Stimulated activated naive CD8-positive, alpha-beta T cell treated with anti-CD3 and anti-CD28 coated beads, Interleukin-15, amount 100 ng/mL, for 72 hours (primary cell): ENCODE measurements around the gene IGF2.
A peak's percentile ranks its signal among the peaks of the same experiment; 100 is the strongest.
"Not testable (repeated sequence)": the region's sequence is repeated elsewhere in the genome, so short reads cannot be mapped to it uniquely, and the experiment has no call there.

ENCODE experiments used
- ATAC-seq: fragments of 150-1000 bp; cut with Tn5 transposase; 2 replicates; pipeline ENCODE4 v1.10.0; 2021; ENCODE audit warnings: mild to moderate bottlenecking, moderate library complexity
- DNase-seq, 2 donors: peaks; one replicate each; pipeline ENCODE4 v3.0.0; 2021 to 2022
- H3K27ac Mint-ChIP-seq, 2 donors: one replicate each; pipeline ENCODE4 v1.8.0; 2022; ENCODE audit warnings: mild to moderate bottlenecking in 2 of 2, mixed read lengths in 2 of 2, moderate library complexity in 2 of 2
- H3K27me3 Mint-ChIP-seq: one replicate; pipeline ENCODE4 v1.8.0; 2022; ENCODE audit warnings: mixed read lengths
- H3K4me1 Mint-ChIP-seq: one replicate; pipeline ENCODE4 v1.8.0; 2022; ENCODE audit warnings: mild to moderate bottlenecking, mixed read lengths
- H3K4me3 Mint-ChIP-seq, 2 donors: one replicate each; pipeline ENCODE4 v1.8.0; 2022; ENCODE audit warnings: mild to moderate bottlenecking in 2 of 2, mixed read lengths in 2 of 2, moderate library complexity in 1 of 2
- H3K9me3 Mint-ChIP-seq, 2 donors: one replicate each; pipeline ENCODE4 v1.8.0; 2022; ENCODE audit warnings: mixed read lengths in 2 of 2

Gene IGF2

GRCh38 chr11:2128130-2128510, 11.1 kb downstream of the IGF2 start:
- no peak overlapping the region for H3K27ac Mint-ChIP-seq
- no peaks in the 10 kb centered on the region for H3K4me1 Mint-ChIP-seq
- ATAC-seq, result no peak
- no peak for DNase-seq
- no peak overlapping the region for H3K4me3 Mint-ChIP-seq
- H3K27me3 Mint-ChIP-seq, result peaks cover 69% of the 10 kb centered on the region
- H3K9me3 Mint-ChIP-seq, result peaks cover 15 to 27% of the 10 kb centered on the region in 2 donors

GRCh38 chr11:2127482-2128129, 11.6 kb downstream of the IGF2 start:
- peak; percentile 25 for ATAC-seq
- Mint-ChIP-seq H3K27me3 (peaks cover 64% of the 10 kb centered on the region), H3K27ac (no peak overlapping the region), H3K4me3 (no peak overlapping the region), H3K9me3 (peaks cover 15 to 27% of the 10 kb centered on the region in 2 donors), H3K4me1 (no peaks in the 10 kb centered on the region)
- DNase-seq, result no peak

GRCh38 chr11:2126520-2127085, 12.6 kb downstream of the IGF2 start:
- Mint-ChIP-seq H3K4me3 (no peak overlapping the region), H3K27ac (no peak overlapping the region), H3K9me3 (peaks cover 15 to 21% of the 10 kb centered on the region in 2 donors), H3K27me3 (peaks cover 60% of the 10 kb centered on the region), H3K4me1 (no peaks in the 10 kb centered on the region)
- DNase-seq, result no peak
- no peak for ATAC-seq

GRCh38 chr11:2124736-2125484, 14.3 kb downstream of the IGF2 start:
- not testable (repeated sequence) for H3K4me3 Mint-ChIP-seq
- peaks cover 10 to 12% of the 10 kb centered on the region in 2 donors for H3K9me3 Mint-ChIP-seq

GRCh38 chr11:2123628-2123960, 15.6 kb downstream of the IGF2 start:
- Mint-ChIP-seq H3K4me1 (no peaks in the 10 kb centered on the region), H3K9me3 (peaks cover 10 to 12% of the 10 kb centered on the region in 2 donors), H3K27ac (no peak overlapping the region), H3K27me3 (peaks cover 47% of the 10 kb centered on the region), H3K4me3 (no peak overlapping the region)
- ATAC-seq (no peak), DNase-seq (no peak)

More at GRCh38 chr11:2124736-2125484, 14.3 kb downstream of the IGF2 start:
- H3K27ac Mint-ChIP-seq, DNase-seq, H3K4me1 Mint-ChIP-seq, ATAC-seq: not testable (repeated sequence)
- peaks cover 53% of the 10 kb centered on the region for H3K27me3 Mint-ChIP-seq

- Mint-ChIP-seq H3K27ac (no peak overlapping the region), H3K9me3 (peaks cover 10 to 12% of the 10 kb centered on the region in 2 donors), H3K4me3 (no peak overlapping the region), H3K27me3 (peaks cover 43% of the 10 kb centered on the region), H3K4me1 (no peaks in the 10 kb centered on the region)
- DNase-seq, result no peak
- peak; percentile 21 for ATAC-seq
These were observed 16.1 kb downstream of the IGF2 start for GRCh38 chr11:2122907-2123627.

- peaks cover 10 to 12% of the 10 kb centered on the region in 2 donors for H3K9me3 Mint-ChIP-seq
- peaks cover 36% of the 10 kb centered on the region for H3K27me3 Mint-ChIP-seq
- no peak for DNase-seq
- H3K27ac Mint-ChIP-seq, result no peak overlapping the region
- H3K4me3 Mint-ChIP-seq, result no peak overlapping the region
- peak; percentile 40 for ATAC-seq
- H3K4me1 Mint-ChIP-seq, result no peaks in the 10 kb centered on the region
These were observed 16.8 kb downstream of the IGF2 start for GRCh38 chr11:2122222-2122906.

GRCh38 chr11:2121227-2122130, 17.7 kb downstream of the IGF2 start:
- no peak overlapping the region for H3K27ac Mint-ChIP-seq
- ATAC-seq (peak; percentile 18), DNase-seq (no peak)
- H3K4me3 Mint-ChIP-seq, result no peak overlapping the region
- peaks cover 31% of the 10 kb centered on the region for H3K27me3 Mint-ChIP-seq
- H3K9me3 Mint-ChIP-seq, result peaks cover 11 to 12% of the 10 kb centered on the region in 2 donors
- H3K4me1 Mint-ChIP-seq, result no peaks in the 10 kb centered on the region

GRCh38 chr11:2120359-2121100, 18.7 kb downstream of the IGF2 start:
- Mint-ChIP-seq H3K9me3 (peaks cover 7 to 11% of the 10 kb centered on the region in 2 donors), H3K27me3 (peaks cover 31% of the 10 kb centered on the region), H3K4me3 (no peak overlapping the region), H3K4me1 (no peaks in the 10 kb centered on the region), H3K27ac (no peak overlapping the region)
- DNase-seq (no peak), ATAC-seq (no peak)

GRCh38 chr11:2118677-2119076, 20.5 kb downstream of the IGF2 start:
- H3K27me3 Mint-ChIP-seq, result peaks cover 35% of the 10 kb centered on the region
- peaks cover 0 to 6% of the 10 kb centered on the region in 2 donors for H3K9me3 Mint-ChIP-seq
- ATAC-seq (no peak), DNase-seq (no peak)
- no peak overlapping the region for H3K27ac Mint-ChIP-seq
- no peaks in the 10 kb centered on the region for H3K4me1 Mint-ChIP-seq
- H3K4me3 Mint-ChIP-seq, result no peak overlapping the region

GRCh38 chr11:2116680-2117079, 22.5 kb downstream of the IGF2 start:
- no peaks in the 10 kb centered on the region for H3K4me1 Mint-ChIP-seq
- peaks cover 0 to 6% of the 10 kb centered on the region in 2 donors for H3K9me3 Mint-ChIP-seq
- H3K27me3 Mint-ChIP-seq, result peaks cover 24% of the 10 kb centered on the region
- no peak overlapping the region for H3K27ac Mint-ChIP-seq
- H3K4me3 Mint-ChIP-seq, result no peak overlapping the region
- ATAC-seq (no peak), DNase-seq (no peak)

GRCh38 chr11:2115308-2115707, 23.9 kb downstream of the IGF2 start:
- no peak for DNase-seq
- Mint-ChIP-seq H3K27ac (no peak overlapping the region), H3K4me1 (no peaks in the 10 kb centered on the region), H3K4me3 (no peak overlapping the region), H3K9me3 (peaks cover 0 to 6% of the 10 kb centered on the region in 2 donors), H3K27me3 (peaks cover 17% of the 10 kb centered on the region)
- no peak for ATAC-seq

GRCh38 chr11:2114430-2115241, 24.6 kb downstream of the IGF2 start:
- peaks cover 17% of the 10 kb centered on the region for H3K27me3 Mint-ChIP-seq
- H3K4me1 Mint-ChIP-seq, result no peaks in the 10 kb centered on the region
- DNase-seq, result no peak
- peaks cover 0 to 6% of the 10 kb centered on the region in 2 donors for H3K9me3 Mint-ChIP-seq
- H3K4me3 Mint-ChIP-seq, result no peak overlapping the region
- H3K27ac Mint-ChIP-seq, result no peak overlapping the region
- ATAC-seq, result no peak
